ENCODE data around the gene COQ2. TPM values are rescaled to one million over a fixed set of nuclear protein-coding genes. Genes with fewer than 3 reads are reported as not detected.

COQ2 gene
- total RNA-seq, 2 donors from 2014 or later = 2.1 to 4.6 TPM

DNA sequence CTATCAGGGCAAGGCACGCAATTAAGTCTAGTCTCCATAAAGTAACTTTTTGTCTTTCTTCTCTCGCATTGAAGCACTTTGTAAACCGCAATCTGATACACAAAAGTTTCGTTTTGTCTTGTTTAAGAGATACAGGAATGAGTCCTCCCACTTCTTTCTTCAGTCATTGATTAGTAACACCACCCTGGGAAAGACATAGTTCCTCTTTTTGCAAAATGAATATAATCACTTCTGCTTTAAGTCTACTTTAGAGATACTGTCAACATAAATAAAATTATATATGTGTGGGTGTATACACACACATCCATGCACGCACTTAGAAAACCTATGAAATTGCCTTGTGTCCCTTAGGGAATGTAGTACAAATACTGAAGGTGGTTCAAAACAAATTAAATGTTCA lies 11.7 kb downstream of the COQ2 start:
- no peak for TF ChIP-seq CTCF (IDR thresholded peaks at IDR 0.05)
- no peak for TF ChIP-seq POLR2A (IDR thresholded peaks at IDR 0.05)
- H3K27me3 ChIP-seq = no peaks in the 10 kb centered on the region
- H3K4me1 ChIP-seq = no peaks in the 10 kb centered on the region
- H3K4me3 ChIP-seq = no peak overlapping the region
- no peaks in the 10 kb centered on the region for H3K9me3 ChIP-seq
- no peak overlapping the region for H3K27ac ChIP-seq
- 82 to 91% methylated on average over 5 of the region's 5 CpGs for WGBS, 2 donors
- ATAC-seq (no peak), DNase-seq (no peak)
- intact Hi-C loops (cut with DNase I) = no loop called here
- H3K36me3 ChIP-seq (replicated peaks in 1 of 2; ENCODE audit: insufficient read depth in 1 of 2, low read depth in 2 of 2) = no peaks in the 10 kb centered on the region

- no peak for ATAC-seq
- intact Hi-C loops (cut with DNase I) = loop anchor here (10.0 kb wide), 1 partner anchor 814 kb away; no protein-coding TSS in a partner anchor
- Histone ChIP-seq H3K4me3 (no peak overlapping the region), H3K27me3 (no peaks in the 10 kb centered on the region), H3K27ac (no peak overlapping the region), H3K9me3 (no peaks in the 10 kb centered on the region), H3K36me3 (replicated peaks in 1 of 2; ENCODE audit: insufficient read depth in 1 of 2, low read depth in 2 of 2) (no peaks in the 10 kb centered on the region), H3K4me1 (no peaks in the 10 kb centered on the region)
- DNase-seq = no peak
- TF ChIP-seq CTCF (IDR thresholded peaks at IDR 0.05) = no peak
- TF ChIP-seq POLR2A (IDR thresholded peaks at IDR 0.05) = no peak
- 70 to 89% methylated on average over 1 of the region's 1 CpG for WGBS, 2 donors
Measured at GRCh38 chr4:83269256-83269655, 15.3 kb downstream of the COQ2 start.

- Histone ChIP-seq H3K4me3 (no peak overlapping the region), H3K27me3 (no peaks in the 10 kb centered on the region), H3K9me3 (no peaks in the 10 kb centered on the region), H3K4me1 (no peaks in the 10 kb centered on the region), H3K36me3 (replicated peaks in 1 of 2; ENCODE audit: insufficient read depth in 1 of 2, low read depth in 2 of 2) (no peaks in the 10 kb centered on the region), H3K27ac (no peak overlapping the region)
- 46 to 95% methylated on average over 2 of the region's 2 CpGs for WGBS, 2 donors
- no peak for DNase-seq
- no peak for TF ChIP-seq CTCF (IDR thresholded peaks at IDR 0.05)
- no peak for TF ChIP-seq POLR2A (IDR thresholded peaks at IDR 0.05)
- intact Hi-C loops (cut with DNase I) = loop anchor here (10.0 kb wide), 1 partner anchor 814 kb away; no protein-coding TSS in a partner anchor
- ATAC-seq = no peak
Measured at GRCh38 chr4:83268491-83268890, 16.1 kb downstream of the COQ2 start.

GRCh38 chr4:83267830-83268475 lies 16.6 kb downstream of the COQ2 start:
- H3K9me3 ChIP-seq = no peaks in the 10 kb centered on the region
- intact Hi-C loops (cut with DNase I) = loop anchor here (10.0 kb wide), 1 partner anchor 813 kb away; no protein-coding TSS in a partner anchor
- H3K27me3 ChIP-seq = no peaks in the 10 kb centered on the region
- ATAC-seq (no peak), DNase-seq (no peak)
- no peak overlapping the region for H3K4me3 ChIP-seq
- no peaks in the 10 kb centered on the region for H3K4me1 ChIP-seq
- TF ChIP-seq POLR2A (IDR thresholded peaks at IDR 0.05) (no peak), CTCF (IDR thresholded peaks at IDR 0.05) (no peak)
- H3K27ac ChIP-seq = no peak overlapping the region
- H3K36me3 ChIP-seq (replicated peaks in 1 of 2; ENCODE audit: insufficient read depth in 1 of 2, low read depth in 2 of 2) = no peaks in the 10 kb centered on the region
- 90 to 94% methylated on average over 3 of the region's 3 CpGs for WGBS, 2 donors
